ENCODE results near the gene MMP1.
"Not testable (repeated sequence)": the region's sequence is repeated elsewhere in the genome, so short reads cannot be mapped to it uniquely, and the experiment has no call there.

Gene MMP1

GRCh38 chr11:102757823-102758549 lies 40.0 kb downstream of the MMP1 start:
- Histone ChIP-seq H3K4me1 (ENCODE audit: control insufficient read depth in 1 of 2, insufficient read depth in 2 of 2, low read length in 2 of 2) (no peaks in the 10 kb centered on the region), H3K27me3 (ENCODE audit: low read depth, low read length) (no peaks in the 10 kb centered on the region), H3K36me3 (ENCODE audit: control insufficient read depth in 1 of 2, insufficient read depth in 2 of 2, low read length in 2 of 2) (no peaks in the 10 kb centered on the region)

GRCh38 chr11:102753267-102753666 lies 44.7 kb downstream of the MMP1 start:
- H3K4me1 ChIP-seq (ENCODE audit: control insufficient read depth in 1 of 2, insufficient read depth in 2 of 2, low read length in 2 of 2): no peaks in the 10 kb centered on the region
- no peak overlapping the region for H3K27ac ChIP-seq (ENCODE audit: low read length)
- H3K4me3 ChIP-seq (ENCODE audit: low read depth in 1 of 2, low read length in 2 of 2): no peak overlapping the region
- H3K27me3 ChIP-seq (ENCODE audit: low read depth, low read length): no peaks in the 10 kb centered on the region
- peaks cover 0 to 5% of the 10 kb centered on the region in 2 donors for H3K9me3 ChIP-seq (ENCODE audit: control insufficient read depth in 1 of 2, low read length in 2 of 2)
- no peaks in the 10 kb centered on the region for H3K36me3 ChIP-seq (ENCODE audit: control insufficient read depth in 1 of 2, insufficient read depth in 2 of 2, low read length in 2 of 2)

More at GRCh38 chr11:102757823-102758549, 40.0 kb downstream of the MMP1 start:
- Histone ChIP-seq H3K27ac (ENCODE audit: low read length) (no peak overlapping the region), H3K4me3 (ENCODE audit: low read depth in 1 of 2, low read length in 2 of 2) (no peak overlapping the region), H3K9me3 (ENCODE audit: control insufficient read depth in 1 of 2, low read length in 2 of 2) (no peaks in the 10 kb centered on the region)

- H3K9me3 ChIP-seq (ENCODE audit: control insufficient read depth in 1 of 2, low read length in 2 of 2): peaks cover 0 to 7% of the 10 kb centered on the region in 2 donors
- no peak overlapping the region for H3K27ac ChIP-seq (ENCODE audit: low read length)
- no peaks in the 10 kb centered on the region for H3K4me1 ChIP-seq (ENCODE audit: control insufficient read depth in 1 of 2, insufficient read depth in 2 of 2, low read length in 2 of 2)
- H3K27me3 ChIP-seq (ENCODE audit: low read depth, low read length): no peaks in the 10 kb centered on the region
- no peak overlapping the region for H3K4me3 ChIP-seq (ENCODE audit: low read depth in 1 of 2, low read length in 2 of 2)
- no peaks in the 10 kb centered on the region for H3K36me3 ChIP-seq (ENCODE audit: control insufficient read depth in 1 of 2, insufficient read depth in 2 of 2, low read length in 2 of 2)
Observed at GRCh38 chr11:102751673-102752072, 46.3 kb downstream of the MMP1 start.

GRCh38 chr11:102749101-102749722 lies 48.7 kb downstream of the MMP1 start:
- Histone ChIP-seq H3K9me3 (ENCODE audit: control insufficient read depth in 1 of 2, low read length in 2 of 2) (peaks cover 0 to 7% of the 10 kb centered on the region in 2 donors), H3K27ac (ENCODE audit: low read length) (no peak overlapping the region), H3K4me1 (ENCODE audit: control insufficient read depth in 1 of 2, insufficient read depth in 2 of 2, low read length in 2 of 2) (no peaks in the 10 kb centered on the region)

GRCh38 chr11:102746746-102747578 lies 51.0 kb downstream of the MMP1 start:
- H3K36me3 ChIP-seq (ENCODE audit: control insufficient read depth in 1 of 2, insufficient read depth in 2 of 2, low read length in 2 of 2); H3K27ac ChIP-seq (ENCODE audit: low read length); H3K9me3 ChIP-seq (ENCODE audit: control insufficient read depth in 1 of 2, low read length in 2 of 2); H3K4me1 ChIP-seq (ENCODE audit: control insufficient read depth in 1 of 2, insufficient read depth in 2 of 2, low read length in 2 of 2); H3K4me3 ChIP-seq (ENCODE audit: low read depth in 1 of 2, low read length in 2 of 2); H3K27me3 ChIP-seq (ENCODE audit: low read depth, low read length): not testable (repeated sequence)

More at GRCh38 chr11:102749101-102749722, 48.7 kb downstream of the MMP1 start:
- H3K36me3 ChIP-seq (ENCODE audit: control insufficient read depth in 1 of 2, insufficient read depth in 2 of 2, low read length in 2 of 2): no peaks in the 10 kb centered on the region
- no peak overlapping the region for H3K4me3 ChIP-seq (ENCODE audit: low read depth in 1 of 2, low read length in 2 of 2)
- H3K27me3 ChIP-seq (ENCODE audit: low read depth, low read length): no peaks in the 10 kb centered on the region

Data from muscle layer of duodenum (tissue), 2 donors.